G401 (cell line): ENCODE measurements around the gene DNAAF9. TPM values are rescaled to one million over a fixed set of nuclear protein-coding genes. Genes with fewer than 3 reads are reported as not detected.
A peak's percentile ranks its signal among the peaks of the same experiment; 100 is the strongest.
"Not testable (repeated sequence)": the region's sequence is repeated elsewhere in the genome, so short reads cannot be mapped to it uniquely, and the experiment has no call there.

Experiments
- DNase-seq: peaks from one replicate; pipeline ENCODE4 v3.0.0-alpha.2; 2015; ENCODE audit warnings: low spot score
- in situ Hi-C: cut with HindIII; loops from 2 replicates; pipeline ENCODE4 v1.10.0; 2016; ENCODE audit warnings: low sequenced_read_pairs, mixed read lengths
- total RNA-seq: library from RNA; depleted of rRNA; stranded (reverse); fragments of >200 nt; shearing (Covaris generic); gene quantifications from 2 replicates; pipeline ENCODE4 v1.2.3, GENCODE V29; 2014; rRNA removed

Gene DNAAF9
- 6.1 and 7.8 TPM in 2 replicates for total RNA-seq

DNA sequence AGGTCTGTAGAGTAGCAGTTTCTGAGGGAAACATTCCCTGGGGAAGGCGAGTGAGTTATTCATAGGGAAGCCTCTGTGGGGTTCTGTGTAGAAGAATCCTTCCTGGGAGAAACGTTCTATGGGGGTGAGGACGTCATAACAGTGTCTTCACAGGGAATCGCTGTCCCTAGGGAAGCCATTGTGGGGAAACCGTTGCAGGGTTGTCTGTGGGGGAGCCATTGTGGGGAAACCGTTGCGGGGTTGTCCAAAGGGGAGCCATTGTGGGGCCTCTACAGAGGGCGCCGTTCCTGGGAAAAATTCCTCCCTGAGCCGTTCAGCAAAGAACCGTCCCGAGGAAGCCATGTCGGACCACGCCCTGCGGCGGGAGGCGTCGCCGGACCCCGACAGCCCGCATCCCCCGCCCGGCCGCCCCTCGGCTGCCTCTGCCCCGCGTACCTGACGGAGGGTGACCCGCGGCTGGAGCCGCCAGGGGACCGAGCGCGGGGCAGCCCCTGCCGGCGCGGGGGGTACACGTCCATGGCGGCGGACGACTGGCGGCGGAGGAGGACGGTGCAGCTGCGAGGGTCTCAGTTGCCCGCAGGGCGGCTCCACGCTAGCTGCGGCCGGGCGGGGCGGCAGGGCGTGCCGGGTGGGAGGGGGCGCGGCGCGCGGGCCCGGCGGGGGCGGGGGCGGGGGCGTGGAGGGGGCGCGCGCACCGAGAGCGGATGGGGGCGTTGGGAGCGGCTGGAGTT lies at the start of gene DNAAF9:
TSS of gene DNAAF9 (minus strand) at position 630 of the 731 bp plus-strand sequence. CDS start at position 518, 112 bp downstream.
- DNase-seq, result peak; percentile 65
- in situ Hi-C loops, result no loop called here

DNA sequence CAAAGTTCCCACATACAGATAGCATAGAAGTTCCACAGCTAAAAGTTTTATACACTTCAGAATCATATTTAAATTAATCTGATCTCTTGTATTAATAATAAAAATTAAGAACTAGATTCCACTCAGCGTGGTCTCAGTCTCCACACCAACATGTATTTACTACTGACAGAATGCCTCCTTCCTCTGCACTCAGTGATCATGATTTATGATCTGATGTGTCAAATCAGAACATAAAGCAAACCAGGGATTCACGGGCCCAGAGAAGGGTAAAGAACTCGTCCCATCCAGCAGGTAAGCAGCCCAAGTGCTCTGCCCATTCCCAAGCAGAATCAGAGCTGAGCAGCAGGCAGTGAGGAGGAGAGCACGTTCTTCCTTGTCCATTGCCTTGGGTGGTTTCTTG lies 49.2 kb upstream of the DNAAF9 start:
- in situ Hi-C loops, result no loop called here
- DNase-seq, result no peak

DNA sequence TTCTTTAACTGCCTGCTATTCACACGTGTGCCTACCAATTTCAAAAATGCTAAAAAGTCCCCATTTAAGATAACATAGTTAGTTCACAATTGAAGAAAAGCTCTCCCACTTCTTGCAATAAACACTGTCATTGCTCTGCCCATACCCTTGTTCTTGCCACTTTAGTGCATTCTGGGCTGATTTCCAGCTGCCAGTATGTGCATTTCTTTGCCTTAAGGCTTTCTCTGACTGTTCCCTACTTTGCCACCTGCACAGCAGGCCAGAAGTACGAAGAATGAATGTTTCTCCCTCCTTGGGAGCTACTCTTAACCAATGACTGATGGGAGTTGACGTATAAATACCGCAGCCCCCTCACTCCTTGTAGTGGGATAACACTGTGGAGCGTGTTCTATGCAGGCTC lies 47.4 kb upstream of the DNAAF9 start:
- no peak for DNase-seq
- in situ Hi-C loops, result no loop called here

DNA sequence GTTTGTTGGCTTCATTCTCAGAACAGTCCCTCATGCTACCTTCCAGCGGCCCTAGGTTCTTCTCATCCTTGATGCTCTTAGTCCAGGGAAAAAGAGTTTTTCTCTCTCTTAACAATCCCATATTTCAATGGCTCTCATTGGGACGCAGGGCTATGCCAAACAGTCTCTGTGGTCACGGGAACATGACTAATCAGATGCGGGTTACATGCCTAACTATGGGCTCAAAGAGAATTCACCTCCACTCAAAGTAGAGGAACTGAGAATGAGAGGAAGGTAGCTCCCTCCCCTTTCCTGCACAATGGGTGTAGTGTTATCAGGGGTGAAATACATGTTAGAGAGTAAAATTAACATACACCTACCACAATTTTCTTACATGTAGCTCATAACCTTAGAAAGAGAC lies 45.2 kb upstream of the DNAAF9 start:
- no peak for DNase-seq
- in situ Hi-C loops, result no loop called here

DNA sequence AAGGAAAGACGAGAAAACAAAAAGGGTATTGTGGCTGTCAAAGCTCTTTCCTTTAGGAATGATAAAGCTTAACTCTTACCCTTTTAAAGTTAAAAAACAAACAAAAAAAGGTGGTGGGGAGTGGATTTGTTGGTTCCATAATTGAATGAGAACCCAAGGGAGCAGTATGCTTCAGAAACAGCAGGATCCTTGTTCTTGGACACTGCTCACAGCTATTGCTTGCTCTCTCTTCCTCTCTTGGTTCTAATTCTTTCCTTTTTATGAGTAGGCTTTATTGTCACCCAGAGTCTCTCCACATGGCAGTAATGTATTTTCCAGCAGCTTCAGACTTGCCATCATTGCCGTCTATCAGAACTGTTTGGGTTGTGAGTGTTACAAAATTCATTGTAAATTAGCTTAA lies 44.7 kb upstream of the DNAAF9 start:
- no peak for DNase-seq
- in situ Hi-C loops, result no loop called here

DNA sequence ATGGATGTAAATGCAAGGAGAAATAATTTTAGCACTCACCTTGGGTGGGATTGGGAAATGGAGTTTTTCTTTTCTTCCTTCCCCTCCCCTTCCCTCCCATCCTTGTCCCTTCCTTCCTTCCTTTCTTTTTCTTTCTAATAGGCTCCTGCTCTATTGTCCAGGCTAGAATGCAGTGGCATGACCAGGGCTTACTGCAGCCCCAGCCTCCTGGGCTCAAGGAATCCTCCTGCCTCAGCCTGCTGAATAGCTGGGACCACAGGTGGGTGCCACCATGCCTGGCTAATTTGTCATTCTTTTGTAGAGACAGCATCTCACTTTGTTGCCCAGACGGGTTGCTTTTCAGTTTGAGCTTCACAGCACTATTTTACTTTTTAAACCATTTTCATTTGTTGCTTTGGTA lies 41.9 kb upstream of the DNAAF9 start:
- no peak for DNase-seq
- in situ Hi-C loops, result no loop called here

DNA sequence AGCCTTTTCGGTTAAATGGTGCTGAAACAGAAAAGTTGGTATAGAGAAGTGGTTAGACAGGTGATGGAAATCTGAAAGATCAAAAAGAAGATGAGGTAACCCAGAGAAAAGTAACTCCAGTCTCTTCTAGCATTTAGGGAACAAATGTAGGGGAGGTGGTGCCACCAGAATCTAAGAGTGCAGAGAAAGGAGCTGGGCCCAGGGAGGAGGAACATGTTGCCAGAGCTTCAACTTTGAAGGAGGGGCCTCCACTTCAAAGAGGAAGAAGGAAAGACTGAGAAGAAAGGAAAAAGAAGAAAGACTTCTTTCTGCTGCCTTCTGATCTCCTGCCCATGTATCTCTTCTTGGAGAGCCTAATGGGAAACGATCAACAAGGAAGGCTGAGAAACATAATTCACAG lies 39.9 kb upstream of the DNAAF9 start:
- DNase-seq, result no peak
- in situ Hi-C loops, result no loop called here

DNA sequence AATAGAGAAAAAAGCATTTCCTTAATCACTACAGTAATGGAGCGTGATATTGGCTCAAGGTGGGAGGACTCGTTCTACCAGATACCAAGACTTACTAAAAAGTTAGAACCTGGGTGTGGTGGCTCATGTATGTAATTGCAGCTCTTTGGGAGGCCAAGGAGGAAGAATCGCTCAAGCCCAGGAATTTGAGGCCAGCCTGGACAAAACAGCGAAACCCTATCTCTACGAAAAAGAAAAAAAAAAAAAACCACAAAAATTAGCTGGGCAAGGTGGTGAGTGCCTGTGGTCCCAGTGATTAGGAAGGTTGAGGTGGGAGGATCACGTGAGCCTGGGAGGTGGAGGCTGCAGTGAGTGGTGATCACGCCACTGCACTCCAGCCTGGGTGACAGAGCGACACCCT lies 39.3 kb upstream of the DNAAF9 start:
- no peak for DNase-seq
- in situ Hi-C loops, result no loop called here

DNA sequence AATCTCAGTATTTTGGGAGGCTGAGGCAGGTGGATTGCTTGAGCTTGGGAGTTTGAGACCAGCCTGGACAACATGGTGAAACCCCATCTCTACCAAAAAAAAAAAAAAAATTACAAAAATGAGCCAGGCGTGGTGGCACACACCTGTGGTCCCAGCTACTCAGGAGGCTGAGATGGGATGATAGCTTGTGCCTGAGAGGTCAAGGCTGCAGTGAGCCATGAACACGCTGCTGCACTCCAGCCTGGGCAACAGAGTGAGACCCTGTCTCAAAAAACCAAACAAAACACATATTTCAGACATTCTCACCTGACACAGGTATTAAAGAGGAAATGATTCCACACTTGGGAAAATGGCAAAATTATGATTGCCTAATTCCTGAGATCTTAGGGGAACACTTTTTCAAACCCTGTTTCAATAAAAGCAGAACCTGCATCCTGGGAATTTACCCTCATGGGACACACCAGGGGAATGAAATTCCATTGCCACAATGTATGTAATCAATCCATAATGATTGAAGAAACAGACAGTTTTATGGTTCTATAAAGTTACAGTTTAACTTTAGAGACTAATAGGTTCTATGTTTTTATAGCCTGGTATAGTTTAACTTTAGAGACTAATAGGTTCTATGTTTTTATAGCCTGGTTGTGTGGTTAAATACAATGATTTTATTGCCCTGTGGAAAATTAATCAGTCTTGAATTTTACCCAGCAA lies 29.6 kb upstream of the DNAAF9 start:
- in situ Hi-C loops, result no loop called here

DNA sequence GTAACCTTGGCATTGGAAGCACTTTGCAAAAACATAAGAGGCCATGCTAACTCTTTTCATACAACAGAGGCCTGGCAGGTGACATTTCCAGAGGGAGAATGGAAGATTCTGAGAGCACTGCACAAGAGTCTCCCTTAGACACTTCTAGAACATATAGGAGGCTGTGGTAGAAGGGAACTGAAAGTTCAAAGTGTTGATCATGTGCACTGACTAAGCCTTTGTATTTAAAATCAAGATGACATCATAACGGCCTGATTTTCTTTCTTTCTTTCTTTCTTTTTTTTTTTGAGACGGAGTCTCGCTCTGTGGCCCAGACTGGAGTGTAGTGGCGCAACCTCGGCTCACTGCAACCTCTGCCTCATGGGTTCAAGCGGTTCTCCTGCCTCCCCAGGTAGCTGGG lies 26.8 kb upstream of the DNAAF9 start:
- DNase-seq, result no peak
- in situ Hi-C loops, result no loop called here

More for the DNA sequence above, 29.6 kb upstream of the DNAAF9 start:
- no peak for DNase-seq

DNA sequence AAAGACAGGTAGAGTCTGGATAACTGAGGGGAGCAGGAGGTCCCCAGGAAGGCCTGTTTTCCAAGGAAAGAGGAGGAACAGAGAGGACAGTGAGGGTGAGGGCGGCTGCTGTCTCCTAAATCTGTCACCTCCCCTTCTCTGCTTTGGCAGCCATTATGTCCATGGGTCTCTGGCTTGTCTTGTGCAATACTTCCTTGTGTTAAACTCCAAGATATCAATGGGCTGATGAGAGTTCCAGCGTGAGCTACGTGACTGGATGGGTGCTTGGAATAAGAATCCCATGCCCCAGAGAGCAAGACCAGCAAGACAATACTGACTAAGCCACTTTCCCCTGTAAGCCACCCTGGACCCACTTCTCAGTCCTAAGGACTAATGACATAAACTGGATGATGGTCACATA lies 26.3 kb upstream of the DNAAF9 start:
- in situ Hi-C loops, result no loop called here
- DNase-seq, result no peak

DNA sequence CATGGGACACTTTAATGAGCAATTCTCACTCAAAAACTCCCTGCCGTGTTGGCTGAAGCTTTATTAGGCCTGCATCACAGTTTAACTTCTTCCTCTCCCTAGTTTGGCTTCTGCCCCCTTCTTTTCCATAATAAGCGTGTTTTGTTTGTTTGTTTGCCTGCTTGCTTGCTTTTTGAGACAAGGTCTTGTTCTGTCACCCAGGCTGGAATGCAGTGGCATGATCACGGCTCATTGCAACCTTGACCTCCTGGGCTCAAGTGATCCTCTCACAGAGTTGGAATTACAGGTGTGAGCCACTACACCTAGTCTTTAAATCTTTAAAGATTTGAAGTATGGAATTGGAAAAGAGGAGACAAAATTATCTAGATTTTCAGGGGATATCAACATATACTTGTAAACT lies 25.4 kb upstream of the DNAAF9 start:
- no peak for DNase-seq
- in situ Hi-C loops, result no loop called here

DNA sequence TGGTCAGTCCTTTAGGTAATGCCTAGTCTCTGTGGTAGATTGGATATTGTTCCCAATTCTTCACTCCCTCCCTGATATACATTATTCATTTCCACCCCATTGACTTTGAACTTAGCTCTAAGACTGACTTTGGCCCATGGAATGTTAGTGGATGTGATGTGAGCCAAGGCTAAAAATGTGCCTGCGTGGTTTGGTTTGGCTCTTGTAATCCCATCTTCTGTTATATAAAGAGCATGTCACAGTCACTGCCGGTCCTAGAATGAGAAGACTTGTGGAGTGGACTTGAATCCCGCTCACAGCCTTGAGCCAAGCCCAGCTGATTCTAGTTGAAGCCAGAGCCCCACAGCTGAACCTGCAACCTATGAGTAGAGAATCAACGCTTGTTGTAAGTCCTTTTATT lies 23.6 kb upstream of the DNAAF9 start:
- DNase-seq, result no peak
- in situ Hi-C loops, result no loop called here

DNA sequence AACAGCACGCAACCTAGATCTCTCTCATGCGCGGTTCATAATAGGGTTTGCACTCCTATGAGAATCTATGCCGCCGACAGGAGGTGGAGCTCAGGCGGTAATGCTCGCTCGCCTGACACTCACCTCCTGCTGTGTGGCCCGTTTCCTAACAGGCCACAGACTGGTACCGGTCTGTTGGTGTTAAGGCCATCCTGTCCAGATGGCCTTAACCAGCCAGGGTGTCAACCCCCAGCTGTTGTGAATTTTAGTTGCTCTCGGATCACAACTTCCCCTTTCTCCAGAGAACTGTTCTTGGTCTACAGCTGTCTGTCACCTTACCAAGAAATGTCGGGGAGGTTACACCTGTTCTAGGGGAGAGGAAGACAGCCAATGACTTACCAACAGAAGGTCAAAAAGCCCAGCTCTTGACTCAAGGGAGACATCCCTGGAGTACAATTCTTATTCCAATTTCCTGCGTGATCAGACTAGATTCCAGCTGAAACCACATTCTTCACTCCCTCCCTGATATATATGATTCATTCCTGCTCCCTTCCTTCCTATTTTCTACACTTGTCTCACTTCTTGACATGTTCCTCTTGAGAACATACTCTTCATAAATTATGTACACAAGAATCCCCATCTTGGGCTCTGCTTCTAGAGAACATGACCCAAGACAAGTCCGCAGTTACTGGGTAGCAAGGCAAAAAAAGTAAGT lies 23.1 kb upstream of the DNAAF9 start:
- no peak for DNase-seq
- in situ Hi-C loops, result no loop called here

DNA sequence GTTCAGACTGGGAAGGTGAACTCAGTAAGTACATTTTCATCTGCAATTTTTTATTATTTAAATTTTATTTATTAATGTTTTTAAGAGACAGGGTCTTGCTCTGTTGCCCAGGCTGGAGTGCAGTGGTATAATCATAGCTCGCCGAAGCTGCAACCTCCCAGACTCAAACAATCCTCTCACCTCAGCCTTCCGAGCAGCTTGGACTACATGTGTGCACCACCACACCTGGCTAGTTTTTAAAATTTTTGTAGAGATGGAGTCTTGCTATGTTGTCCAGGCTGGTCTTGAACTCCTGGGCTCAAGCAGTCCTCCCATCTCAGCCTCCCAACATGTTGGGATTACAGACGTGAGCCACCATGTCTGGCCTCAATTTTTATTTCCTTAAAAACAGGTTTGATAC lies 19.3 kb upstream of the DNAAF9 start:
- not testable (repeated sequence) for DNase-seq

DNA sequence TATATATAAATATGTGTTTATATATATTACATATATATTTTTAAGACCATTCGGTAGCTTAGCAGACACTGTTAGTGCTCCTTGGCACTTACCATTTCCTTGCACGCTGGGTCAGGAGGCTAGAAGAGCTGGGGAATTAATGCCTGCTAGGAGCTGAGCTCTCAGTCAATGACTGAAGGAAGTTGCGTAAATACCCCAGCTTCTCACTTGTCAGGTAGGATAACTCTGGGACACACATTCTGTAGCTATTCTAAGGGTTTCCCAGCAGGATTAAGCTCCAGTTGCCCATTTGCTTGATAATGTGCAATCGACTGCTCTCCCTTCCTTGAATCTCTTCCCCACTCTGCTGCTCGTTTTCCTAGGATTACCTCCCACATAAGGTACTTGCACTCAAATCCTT lies 15.7 kb upstream of the DNAAF9 start:
- no peak for DNase-seq
- in situ Hi-C loops, result no loop called here

More for the DNA sequence above, 19.3 kb upstream of the DNAAF9 start:
- in situ Hi-C loops, result not testable (repeated sequence)

DNA sequence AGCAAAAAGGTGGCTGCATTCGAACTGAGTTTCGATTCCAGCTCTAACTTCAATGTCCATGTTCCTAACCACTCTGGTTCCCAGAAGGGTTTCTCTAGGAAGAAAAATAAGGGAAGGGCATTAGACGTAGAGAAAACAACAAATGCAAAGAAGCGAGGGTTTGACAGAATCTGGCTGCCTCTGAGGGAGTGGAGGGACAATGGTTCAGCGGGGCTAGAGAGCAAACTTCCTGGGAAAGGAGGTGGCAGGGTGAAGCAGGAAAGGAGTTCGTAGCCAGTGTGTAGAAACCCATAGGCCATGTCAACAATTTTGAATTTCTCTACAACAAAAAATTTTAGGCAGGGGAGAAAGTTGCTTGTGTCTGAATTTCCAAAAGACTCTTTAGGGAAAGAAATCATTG lies 14.5 kb upstream of the DNAAF9 start:
- in situ Hi-C loops, result no loop called here

DNA sequence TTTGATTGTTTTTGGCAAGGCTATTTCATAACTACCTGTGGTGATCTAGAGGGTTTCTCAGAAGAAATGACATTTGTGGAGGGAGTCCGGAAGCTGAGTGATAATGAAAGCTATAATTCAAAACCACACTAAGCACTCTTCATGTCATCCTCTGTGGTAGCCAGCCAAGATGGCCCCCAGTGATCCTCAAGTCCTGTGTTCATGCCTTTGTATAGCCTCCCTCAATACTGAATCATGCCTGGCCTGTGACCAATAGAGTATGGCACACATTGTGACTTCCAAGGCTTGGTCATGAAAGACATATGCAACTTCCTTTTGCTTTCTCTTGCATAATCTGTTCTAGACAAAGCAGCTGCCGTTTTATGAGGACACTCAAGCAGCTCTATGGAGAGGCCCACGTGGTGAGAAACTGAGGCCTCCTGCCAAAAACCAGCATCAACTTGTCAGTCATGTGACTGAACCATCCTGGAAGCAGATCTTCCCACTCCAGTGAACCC lies 12.8 kb upstream of the DNAAF9 start:
- DNase-seq, result peak; percentile 0
- in situ Hi-C loops, result no loop called here

More for the DNA sequence above, 14.5 kb upstream of the DNAAF9 start:
- DNase-seq, result no peak

DNA sequence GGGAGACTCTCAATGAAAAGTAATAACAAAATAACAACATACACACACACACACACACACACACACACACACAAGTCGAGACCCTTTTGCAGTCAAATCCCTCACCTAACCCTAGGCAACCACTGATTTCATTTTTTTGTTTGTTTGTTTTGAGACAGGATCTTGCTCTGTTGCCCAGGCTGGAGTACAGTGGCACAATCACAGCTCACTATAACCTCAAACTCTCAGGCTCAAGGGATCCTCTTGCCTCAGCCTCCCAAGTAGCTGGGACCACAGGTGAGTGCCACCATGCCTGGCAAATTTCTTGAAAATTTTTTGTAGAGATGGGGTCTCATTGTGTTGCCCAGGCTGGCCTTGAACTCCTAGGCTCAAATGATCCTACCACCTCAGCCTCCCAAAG lies 10.7 kb upstream of the DNAAF9 start:
- DNase-seq, in situ Hi-C loops: not testable (repeated sequence)

DNA sequence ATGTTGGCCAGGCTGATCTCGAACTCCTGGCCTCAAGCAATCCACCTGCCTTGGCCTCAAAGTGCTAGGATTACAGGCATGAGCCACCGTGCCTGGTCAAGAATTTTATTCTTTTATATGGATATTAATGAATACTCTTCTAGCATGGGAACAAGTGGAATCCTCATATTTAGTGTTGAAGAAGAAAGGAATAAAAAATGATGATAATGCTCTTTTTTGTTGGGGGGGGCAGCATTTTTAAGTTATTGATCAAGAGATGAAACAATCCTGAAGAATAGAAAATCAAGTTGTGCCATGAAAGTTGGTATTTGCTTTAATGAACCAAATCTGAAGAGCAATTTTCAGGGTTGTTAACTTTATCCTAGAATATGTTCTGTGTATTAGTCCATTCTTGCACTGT lies 6.7 kb upstream of the DNAAF9 start:
- in situ Hi-C loops, result no loop called here

More for the DNA sequence above, 6.7 kb upstream of the DNAAF9 start:
- DNase-seq, result no peak
